HG03575 (cell line): Measurements from ENCODE around the gene SUSD1.
"Not testable (repeated sequence)": the region's sequence is repeated elsewhere in the genome, so short reads cannot be mapped to it uniquely, and the experiment has no call there.

Experiments
- ATAC-seq: cut with Tn5 transposase; IDR thresholded peaks from one replicate; pipeline ENCODE4 v1.9.1; 2021; ENCODE audit not compliant: unreplicated experiment, insufficient number of reproducible peaks, low FRiP score; ENCODE audit errors: extremely low read depth

Gene SUSD1

DNA sequence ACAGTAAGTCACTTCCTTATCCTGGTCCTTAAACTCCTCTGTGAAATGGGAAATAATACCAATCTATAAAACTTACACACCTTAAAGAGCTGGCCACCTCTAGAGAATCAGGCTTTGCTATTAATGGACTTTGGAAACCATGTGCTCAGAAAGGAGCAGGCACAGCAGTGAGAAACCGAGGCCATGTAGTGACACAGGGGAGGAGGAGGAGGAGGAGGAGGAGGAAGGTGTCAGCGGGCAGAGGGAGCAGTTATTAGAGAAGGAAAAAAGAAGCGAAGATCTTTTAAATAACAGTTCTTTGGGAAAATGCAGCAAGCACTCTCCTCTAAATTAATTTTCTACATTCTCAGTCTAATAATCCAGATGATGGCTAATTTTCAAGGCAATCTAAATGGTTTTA is 38.0 kb downstream of the SUSD1 start:
- ATAC-seq: no peak

DNA sequence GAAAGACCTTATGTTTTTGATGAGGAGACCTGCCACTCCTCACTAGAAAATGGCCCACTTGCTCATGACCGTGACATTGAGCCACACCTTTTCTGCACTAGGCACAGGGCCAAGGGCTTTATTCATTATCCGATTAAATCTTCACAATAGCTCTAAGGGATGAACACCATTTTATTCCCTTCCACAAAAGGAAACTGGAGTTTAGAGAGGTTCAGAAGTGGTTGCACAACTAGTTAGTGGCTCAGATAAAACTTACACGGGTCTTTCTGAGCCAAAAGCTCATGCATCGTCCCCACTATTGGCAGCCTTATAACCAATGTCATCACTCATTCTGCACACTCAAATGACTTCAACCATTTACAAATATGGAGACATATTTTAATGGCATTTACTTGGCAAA is 39.4 kb downstream of the SUSD1 start:
- ATAC-seq: no peak

DNA sequence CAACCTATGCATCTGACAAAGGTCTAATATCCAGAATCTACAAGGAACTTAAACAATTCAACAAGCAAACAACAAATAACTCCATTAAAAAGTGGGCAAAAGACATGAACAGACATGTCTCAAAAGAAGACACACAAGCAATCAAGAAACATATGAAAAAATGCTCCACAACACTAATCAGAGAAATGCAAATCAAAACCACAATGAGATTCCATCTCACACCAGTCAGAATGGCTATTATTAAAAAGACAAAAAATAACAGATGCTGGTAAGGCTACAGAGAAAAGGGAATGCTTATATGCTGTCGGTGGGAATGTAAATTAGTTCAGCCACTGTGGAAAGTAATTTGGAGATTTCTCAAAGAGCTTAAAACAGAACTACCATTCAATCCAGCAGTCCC is 41.3 kb downstream of the SUSD1 start:
- ATAC-seq: not testable (repeated sequence)

DNA sequence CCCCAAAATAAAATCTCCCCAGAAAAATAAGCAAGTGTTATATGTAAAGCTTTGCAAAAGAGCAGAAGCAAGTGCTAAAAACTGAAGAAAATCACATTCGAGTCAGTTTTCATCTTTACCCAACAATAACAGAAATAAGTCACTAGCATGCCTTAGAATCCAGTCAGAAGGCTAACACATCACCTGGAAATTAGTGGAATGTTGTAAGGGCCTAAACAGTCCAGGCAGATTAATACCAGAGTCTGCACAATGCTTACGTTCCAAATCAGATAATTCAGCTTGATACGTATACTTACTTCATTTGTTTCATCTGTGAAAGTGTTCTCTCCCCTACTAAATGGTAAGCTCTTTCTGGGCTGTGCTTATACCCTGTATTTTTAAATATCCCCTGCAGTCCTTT is 42.7 kb downstream of the SUSD1 start:
- ATAC-seq: no peak

DNA sequence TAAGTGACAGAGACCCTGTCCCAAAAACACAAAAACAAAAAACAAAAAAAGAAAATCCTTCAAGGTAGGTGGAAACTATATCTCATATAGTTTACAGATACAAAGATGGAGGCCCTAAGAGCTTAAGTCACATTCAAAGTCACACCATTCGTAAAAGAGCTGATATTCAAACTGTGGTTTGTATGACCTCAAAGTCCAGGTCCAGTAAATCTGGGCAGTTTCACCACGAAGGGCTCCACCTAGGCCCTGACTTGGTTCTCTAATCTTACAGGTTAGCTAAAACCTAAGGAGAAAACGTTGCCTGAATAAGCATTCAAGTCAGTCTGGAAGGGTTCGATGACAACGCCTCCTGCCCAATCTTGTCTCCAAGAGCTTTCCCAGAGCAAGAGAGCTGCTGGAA is 44.1 kb downstream of the SUSD1 start:
- ATAC-seq: no peak

DNA sequence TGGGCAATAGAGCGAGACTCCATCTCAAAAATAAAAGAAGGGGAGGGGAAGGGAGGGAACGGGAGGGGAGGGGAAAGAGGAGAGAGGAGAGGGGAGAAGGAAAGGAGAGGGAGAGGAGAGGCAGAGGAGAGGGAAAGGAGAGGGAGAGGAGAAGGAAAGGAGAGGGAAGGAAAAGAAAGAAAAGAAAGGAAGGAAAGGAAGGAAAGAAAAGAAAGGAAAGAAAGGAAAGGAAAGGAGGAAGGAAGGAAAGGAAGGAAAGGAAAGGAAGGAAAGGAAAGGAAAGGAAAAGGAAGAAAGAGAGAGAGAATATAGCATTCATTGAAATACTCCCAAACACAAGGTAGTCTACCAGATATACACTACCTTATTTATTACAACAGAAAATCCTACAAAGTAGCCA is 44.8 kb downstream of the SUSD1 start:
- no peak for ATAC-seq

DNA sequence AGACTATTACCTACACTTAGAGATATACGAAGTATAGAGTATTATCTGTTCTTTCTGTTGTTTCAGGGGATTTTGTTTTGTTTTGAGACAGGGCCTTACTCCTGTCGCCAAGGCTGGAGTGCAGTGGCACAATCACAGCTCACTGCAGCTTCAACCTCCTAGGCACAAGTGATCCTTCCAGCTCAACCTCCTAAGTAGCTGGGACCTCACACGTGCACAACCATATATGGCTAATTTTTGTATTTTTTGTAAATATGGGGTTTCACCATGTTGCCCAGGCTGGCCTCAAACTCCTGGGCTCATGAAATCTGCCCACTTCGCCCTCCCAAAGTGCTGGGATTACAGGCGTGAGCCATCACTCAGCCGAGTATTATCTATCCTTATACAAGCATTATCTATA is 45.9 kb downstream of the SUSD1 start:
- ATAC-seq: no peak

DNA sequence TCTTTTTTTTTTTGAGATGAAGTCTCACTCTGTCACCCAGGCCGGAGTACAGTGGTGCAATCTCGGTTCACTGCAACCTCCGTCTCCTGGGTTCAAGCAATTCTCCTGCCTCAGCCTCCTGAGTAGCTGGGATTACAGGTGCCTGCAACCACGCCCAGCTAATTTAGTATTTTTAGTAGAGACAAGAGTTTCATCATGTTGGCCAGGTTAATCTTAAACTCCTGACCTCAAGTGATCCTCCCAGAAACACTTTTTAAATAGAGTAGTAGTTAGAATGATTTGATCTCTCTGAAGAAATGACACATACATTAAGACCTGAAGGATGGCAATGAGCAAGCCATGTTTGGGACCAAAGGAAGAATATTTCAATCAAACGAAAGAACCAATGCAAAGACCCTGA is 46.7 kb downstream of the SUSD1 start:
- not testable (repeated sequence) for ATAC-seq

DNA sequence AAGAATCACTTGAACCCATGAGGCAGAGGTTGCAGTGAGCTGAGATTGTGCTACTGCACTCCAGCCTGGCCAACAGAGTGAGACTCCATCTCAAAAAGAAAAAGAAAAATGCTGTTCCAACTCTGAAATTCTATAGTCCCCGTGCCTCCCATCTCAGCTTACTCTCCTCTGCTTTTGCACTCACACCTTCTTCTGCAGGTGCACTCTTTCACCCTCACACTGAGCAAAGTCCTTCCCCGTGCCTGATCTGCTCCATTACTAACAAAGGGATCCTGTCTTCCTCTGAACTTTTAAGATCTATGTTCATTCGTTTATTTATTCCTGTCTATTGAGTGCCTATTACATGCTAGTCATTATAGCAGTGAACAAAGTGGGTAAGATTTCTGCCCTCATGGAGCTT is 47.8 kb downstream of the SUSD1 start:
- no peak for ATAC-seq

DNA sequence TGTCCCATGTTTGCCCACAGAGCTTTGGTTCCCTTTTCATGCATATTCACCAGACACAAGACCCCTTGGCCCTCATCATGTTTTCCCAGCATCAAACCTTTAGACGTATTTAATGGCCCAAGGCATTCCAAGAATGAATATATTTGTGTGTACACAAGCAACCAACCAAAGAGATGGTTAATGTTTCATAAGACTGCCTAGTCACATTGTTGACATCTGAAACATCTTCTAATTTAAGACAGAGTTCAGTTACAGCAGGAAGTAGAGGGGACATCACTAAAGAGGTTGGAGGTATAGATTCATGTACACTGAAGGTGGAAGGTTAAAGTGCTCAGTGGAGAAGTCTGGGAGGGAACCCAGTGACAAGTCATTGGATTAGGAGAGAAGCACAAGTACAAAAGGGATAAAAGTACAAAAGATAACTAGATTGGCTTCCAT is 49.1 kb downstream of the SUSD1 start:
- ATAC-seq: no peak

DNA sequence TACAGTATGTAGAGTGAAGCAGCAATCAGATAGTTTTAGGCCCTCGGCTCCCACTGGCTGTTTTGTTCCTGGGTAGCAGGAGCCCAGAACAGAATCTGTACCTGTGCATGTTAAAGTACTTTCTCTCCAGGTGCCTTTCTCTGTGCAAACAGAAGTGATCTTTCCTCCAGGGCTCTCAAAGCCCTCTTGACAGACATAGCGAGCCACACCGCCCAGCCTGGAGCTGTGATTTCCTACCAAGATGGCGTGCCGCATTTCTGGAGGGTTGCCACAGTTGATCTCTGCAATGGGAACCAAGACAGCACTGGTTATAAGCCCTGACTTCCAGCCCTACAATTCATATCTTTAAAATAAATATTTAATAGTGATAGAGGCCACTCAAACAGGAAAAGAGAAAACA is 50.9 kb downstream of the SUSD1 start:
- no peak for ATAC-seq

DNA sequence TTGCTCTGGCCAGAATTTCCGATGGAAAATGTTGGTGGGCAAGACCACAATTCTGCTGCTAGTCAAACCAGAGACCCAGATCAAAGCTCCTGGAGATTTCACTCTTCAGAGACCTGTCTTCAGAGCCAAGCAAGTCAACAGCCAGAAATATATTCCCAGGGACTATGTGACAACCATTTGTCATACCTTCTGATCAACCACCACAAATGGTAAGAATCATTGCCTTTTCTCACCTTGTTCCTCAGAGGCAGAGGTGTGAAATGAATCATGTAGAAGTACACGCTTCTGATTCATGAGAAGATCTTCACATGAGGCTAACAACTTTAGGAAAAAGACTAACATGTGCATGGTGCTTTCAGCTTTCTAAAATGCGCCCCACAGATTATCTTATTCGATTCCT is 53.5 kb downstream of the SUSD1 start:
- no peak for ATAC-seq

DNA sequence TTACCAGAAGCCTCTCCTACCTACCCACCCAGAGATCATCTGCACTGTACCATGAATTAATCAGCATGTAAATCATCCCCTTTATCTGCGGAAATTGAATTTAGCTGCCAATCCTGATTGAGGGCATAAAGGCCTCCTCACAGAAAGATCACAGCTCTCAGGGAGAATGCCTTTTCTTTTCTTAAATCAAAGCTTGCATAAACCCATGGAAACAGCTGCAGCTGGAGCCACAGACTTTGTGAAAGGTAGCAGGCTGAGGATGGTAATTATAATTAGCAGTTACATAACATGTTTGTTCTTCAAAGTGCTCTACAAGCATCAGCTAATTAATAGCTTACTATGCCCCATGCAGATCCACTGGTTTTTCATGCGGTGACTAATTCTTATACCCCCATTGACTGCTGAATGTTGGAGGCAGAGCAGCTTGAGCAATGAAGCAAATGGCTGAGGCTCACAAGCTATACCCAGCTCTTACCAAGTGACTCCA is 54.6 kb downstream of the SUSD1 start:
- no peak for ATAC-seq

DNA sequence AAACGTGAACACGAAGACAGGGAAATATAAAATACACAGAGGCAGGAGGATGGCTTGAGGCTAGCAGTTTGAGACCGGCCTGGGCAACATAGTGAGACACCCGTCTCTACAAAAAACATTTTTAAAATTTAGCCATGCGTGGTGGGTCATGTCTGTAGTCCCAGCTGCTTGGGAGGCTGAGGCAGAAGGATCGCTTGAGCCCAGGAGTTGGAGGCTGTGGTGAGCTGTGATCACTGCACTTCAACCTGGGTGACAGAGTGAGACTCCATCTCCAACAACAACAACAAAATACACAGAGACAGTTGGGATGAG is 55.1 kb downstream of the SUSD1 start:
- no peak for ATAC-seq

DNA sequence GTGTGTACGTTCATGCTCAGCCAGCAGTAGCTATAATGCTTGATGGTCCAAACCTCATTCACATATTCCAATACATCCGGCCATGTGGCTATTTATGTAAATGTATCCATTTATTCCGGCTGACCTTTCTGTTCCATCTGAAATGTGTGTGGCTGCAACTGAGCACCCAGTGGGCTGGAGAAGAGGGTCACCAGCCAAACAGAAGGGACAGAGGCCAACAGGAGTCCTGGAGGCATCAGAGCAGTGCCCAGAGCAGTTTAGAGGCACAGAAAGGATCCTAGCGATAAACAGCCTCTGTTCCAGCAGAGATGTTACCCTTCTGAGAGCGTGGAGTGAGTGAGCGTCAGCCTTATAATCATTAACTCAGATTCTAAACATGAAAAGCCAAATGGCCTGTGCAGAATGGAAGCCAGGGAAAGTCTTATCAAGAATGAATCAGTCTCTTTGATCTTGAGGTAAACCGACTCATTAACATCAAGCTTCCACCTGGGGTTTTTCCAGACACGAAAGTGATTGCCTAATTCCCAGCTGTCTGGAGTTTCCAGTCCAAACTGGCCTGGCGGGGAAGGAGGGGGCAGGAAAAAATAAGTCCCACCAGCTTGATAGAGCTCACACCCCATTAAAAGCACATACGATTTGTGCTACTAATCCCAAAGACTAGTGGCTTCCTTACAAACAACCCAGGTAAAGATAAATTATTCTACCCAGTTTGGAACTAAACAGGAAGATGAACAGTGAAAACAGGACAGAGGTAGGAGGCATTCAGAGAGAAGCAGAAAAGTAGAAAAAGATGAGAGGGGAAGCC is 55.7 kb downstream of the SUSD1 start:
- no peak for ATAC-seq

DNA sequence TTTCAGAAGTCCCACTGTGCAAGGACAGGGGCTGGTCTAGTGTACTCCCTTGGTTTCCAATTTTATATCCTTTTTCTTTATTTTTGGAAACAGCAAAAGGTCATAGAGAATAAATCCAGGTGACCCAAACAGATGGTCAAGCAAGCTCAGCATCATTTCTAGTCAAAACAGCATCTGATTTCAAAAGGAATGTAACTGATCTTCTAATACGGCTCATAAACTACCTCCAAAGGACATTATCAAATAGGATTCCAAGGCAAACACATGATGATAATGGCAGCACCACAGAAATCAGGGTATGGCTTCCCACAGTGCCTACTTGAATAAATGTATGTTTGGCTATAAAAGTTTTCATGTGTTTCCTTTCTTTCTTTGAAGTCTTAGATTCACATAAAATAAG is 57.1 kb downstream of the SUSD1 start:
- ATAC-seq: no peak

DNA sequence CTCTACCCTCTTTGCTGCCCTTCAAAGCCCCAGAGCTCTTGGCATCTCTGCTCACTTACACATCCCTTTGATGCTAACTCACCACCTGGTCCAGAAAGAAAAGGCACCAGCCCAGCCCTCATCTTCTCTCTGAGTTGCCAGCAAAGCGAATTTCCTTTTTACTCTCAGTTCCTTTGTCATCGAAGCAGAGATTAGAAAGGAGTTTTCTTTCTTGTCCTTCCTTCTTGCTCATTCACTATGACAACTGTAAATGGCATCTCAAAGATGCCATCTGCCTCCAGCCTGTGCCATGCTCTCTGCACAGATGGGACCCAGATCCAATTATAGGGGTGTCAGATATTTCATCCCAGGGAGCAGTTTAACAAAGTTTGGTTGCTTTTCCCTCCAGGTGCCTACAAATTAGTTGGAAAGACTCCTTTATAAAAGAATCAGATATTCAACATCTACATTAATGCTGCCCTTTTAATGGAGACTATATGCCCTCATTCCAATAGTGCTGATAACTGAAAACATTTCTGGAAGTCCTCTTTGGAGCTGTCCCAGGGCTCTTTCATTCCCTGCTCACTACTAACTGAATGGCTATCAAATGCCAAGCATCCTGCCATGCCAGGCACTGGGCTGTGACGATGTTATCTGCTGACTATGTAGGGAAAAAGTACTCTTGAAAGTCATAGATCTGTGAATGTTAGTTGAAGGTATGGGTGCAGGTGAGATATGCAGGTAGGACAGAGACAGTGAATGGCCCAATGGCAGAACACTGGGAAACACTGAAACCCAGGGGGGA is 58.9 kb downstream of the SUSD1 start:
- ATAC-seq: no peak

DNA sequence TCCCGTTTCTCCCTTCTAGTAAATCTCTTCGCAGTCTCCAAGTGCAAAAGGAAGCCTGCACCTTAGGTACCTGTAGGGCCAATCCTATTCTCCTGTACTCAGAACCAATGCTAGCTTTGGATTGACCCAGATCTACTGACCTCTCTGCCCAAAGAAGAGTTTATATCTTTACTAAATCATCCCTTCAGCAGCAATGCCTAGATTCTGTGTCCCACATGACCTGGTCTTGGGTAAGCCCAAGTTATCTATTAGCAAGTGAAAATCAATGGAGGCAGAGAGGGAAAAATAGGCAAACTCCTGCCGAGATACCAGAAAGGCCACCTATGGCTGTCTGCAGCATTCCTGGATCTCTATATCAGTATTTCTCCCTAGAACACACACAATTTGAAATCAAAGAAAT is 60.0 kb downstream of the SUSD1 start:
- ATAC-seq: no peak

DNA sequence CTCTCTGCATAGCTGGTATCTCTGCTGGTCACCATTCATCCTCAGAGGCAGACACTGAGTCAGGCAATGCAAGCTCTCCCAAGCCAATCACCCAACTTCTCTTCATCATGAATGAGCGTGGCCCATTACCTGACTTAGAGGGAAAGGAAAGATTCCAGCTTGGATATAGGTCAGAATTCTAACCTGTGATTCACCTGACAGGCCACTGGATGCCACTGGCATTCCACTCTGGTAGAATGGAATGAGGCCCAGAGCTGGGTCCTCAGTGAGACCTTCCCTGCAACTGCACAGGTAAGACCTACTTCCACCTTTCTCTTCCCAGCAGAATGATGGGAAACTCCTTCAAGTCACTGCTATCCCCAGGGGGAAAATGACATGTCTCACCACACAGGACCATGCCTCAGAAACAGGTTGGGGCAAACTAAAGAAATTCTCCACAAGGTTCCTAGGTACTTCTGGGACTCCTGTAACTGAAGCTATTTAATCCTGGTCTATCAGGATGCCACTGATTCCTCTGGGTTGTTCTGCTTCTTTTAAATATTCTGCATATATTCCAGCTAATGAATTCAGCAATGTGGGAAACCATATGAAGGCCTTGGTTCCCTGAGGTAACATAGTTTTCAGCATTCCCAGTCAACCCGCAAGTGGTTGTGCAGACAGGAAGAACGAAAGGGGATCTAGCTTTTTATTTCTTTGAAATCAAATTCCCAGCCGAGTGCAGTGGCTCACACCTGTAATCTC is 62.0 kb downstream of the SUSD1 start:
- no peak for ATAC-seq

DNA sequence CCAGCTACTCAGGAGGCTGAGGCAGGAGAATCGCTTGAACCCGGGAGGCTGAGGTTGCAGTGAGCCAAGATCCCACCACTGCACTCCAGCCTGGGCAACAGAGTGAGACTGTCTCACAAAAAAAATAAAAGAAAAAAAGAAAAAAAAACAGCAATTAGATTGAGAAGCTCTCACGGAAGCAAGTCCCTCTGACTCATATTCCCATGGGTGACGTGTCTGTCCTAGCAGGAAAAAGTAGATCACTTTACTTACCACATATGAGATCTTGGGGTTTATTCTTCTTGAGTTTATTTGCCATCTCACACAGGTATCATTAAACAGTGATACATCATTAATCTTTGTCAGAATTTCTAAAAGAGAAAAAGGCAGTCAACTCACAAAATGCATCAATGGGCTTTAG is 62.6 kb downstream of the SUSD1 start:
- no peak for ATAC-seq
